Calu3 (cell line): Measurements from ENCODE around the gene SKAP2. TPM values are rescaled to one million over a fixed set of nuclear protein-coding genes. Genes with fewer than 3 reads are reported as not detected.

Source experiments
- Bru-seq: library from RNA; stranded (reverse); fragments of 400-500 nt; gene quantifications from one replicate; lab custom pipeline; 2021; lab: Mats Ljungman, UMichigan
- BruChase-seq, 2 experiments: library from RNA; stranded (reverse); fragments of 400-500 nt; gene quantifications; one replicate each; lab custom pipeline; 2021; lab: Mats Ljungman, UMichigan
- BruUV-seq: library from RNA; stranded (reverse); fragments of 400-500 nt; replicated peaks from 2 replicates; lab custom pipeline; 2021; lab: Mats Ljungman, UMichigan
- CTCF ChIA-PET: fragments of 300-600 bp; sonication (Branson Sonifier 250); formaldehyde crosslinking; loops from one replicate; lab custom pipeline; 2022; ENCODE audit warnings: antibody characterized with exemption; lab: Charles Lee
- DNase-seq: peaks from one replicate; pipeline ENCODE4 v3.0.0; 2022
- H3K27ac Mint-ChIP-seq: one replicate; pipeline ENCODE4 v1.8.0; 2022; ENCODE audit warnings: mixed read lengths; ENCODE audit not compliant: unreplicated experiment
- H3K27me3 Mint-ChIP-seq: one replicate; pipeline ENCODE4 v1.8.0; 2022; ENCODE audit warnings: mixed read lengths; ENCODE audit not compliant: unreplicated experiment
- H3K36me3 Mint-ChIP-seq: one replicate; pipeline ENCODE4 v1.8.0; 2022; ENCODE audit warnings: mild to moderate bottlenecking, moderate library complexity, mixed read lengths; ENCODE audit not compliant: insufficient read depth, unreplicated experiment
- H3K4me1 Mint-ChIP-seq: one replicate; pipeline ENCODE4 v1.8.0; 2022; ENCODE audit warnings: mild to moderate bottlenecking, low read depth, mixed read lengths; ENCODE audit not compliant: unreplicated experiment
- H3K4me3 Mint-ChIP-seq: one replicate; pipeline ENCODE4 v1.8.0; 2022; ENCODE audit warnings: mild to moderate bottlenecking, low read depth, moderate library complexity, mixed read lengths; ENCODE audit not compliant: unreplicated experiment
- H3K9me3 Mint-ChIP-seq: one replicate; pipeline ENCODE4 v1.8.0; 2022; ENCODE audit warnings: low read depth, mixed read lengths; ENCODE audit not compliant: unreplicated experiment
- CTCF ChIP-seq: fragments of 200-600 bp; IDR thresholded peaks from one replicate; pipeline ENCODE4 v1.8.0; 2022; ENCODE audit warnings: antibody characterized with exemption; ENCODE audit not compliant: unreplicated experiment
- intact Hi-C: fragments of 100-400 bp; cut with micrococcal nuclease; formaldehyde crosslinking; loops from one replicate; pipeline ENCODE4 v1.10.0; 2022; ENCODE audit not compliant: unreplicated experiment
- long read RNA-seq: library from polyadenylated mRNA; stranded (forward); transcript quantifications from one replicate; pipeline ENCODE4 v2.0.0, GENCODE V29; 2022
- total RNA-seq: library from RNA; stranded (reverse); gene quantifications from 2 replicates; pipeline ENCODE4 v1.2.3, GENCODE V29; 2022

SKAP2 gene
- total RNA-seq = 68.1 and 83.1 TPM in 2 replicates
- Bru-seq, nascent RNA = percentile 84 among the genes with signal in this experiment
- percentile 78 among the genes with signal in this experiment for BruChase-seq, experiment 1, labeled RNA remaining after a 6-hour chase
- percentile 77 among the genes with signal in this experiment for BruChase-seq, experiment 2, labeled RNA remaining after a 2-hour chase
- long read RNA-seq, transcript SKAP2-201 (13 exons, 3,998 nt) = major isoform, 105 of 128 reads
- long read RNA-seq, partial matches to known transcripts = 4 of 128 reads
- long read RNA-seq, other reads (novel, unspliced or antisense) = 19 of 128 reads

- Mint-ChIP-seq H3K27me3 (no peaks in the 10 kb centered on the region), H3K27ac (peak within 1 kb of the TSS; percentile 95), H3K9me3 (no peaks in the 10 kb centered on the region), H3K36me3 (peaks cover 25% of the 10 kb centered on the region), H3K4me1 (peaks cover 23% of the 10 kb centered on the region), H3K4me3 (peak within 1 kb of the TSS; percentile 94)
- no peak for TF ChIP-seq CTCF
- no TSS peak for BruUV-seq
- DNase-seq = peak; percentile 100
- intact Hi-C loops = loop anchor here (5.0 kb wide), 2 partner anchors 103 to 168 kb away; no protein-coding TSS in a partner anchor
- CTCF ChIA-PET = interaction anchor here (0.7 to 2.5 kb wide), 5 partner anchors 8 to 296 kb away, joined by 3 to 7 read pairs (median 3); no protein-coding TSS in a partner anchor
Measured at GRCh38 chr7:26864309-26865093, at the start of gene SKAP2. Gene SKAP2 (minus strand): TSS chr7:26864590. CDS start chr7:26864429, 161 bp downstream.

- Mint-ChIP-seq H3K27me3 (no peaks in the 10 kb centered on the region), H3K9me3 (no peaks in the 10 kb centered on the region), H3K4me3 (no peak overlapping the region), H3K4me1 (peaks cover 39% of the 10 kb centered on the region), H3K36me3 (no peaks in the 10 kb centered on the region), H3K27ac (no peak overlapping the region)
- CTCF ChIA-PET = no interaction called here
- no peak for DNase-seq
- BruUV-seq = no TSS peak
- intact Hi-C loops = no loop called here
- no peak for TF ChIP-seq CTCF
Measured at GRCh38 chr7:26912933-26913536, 48.6 kb upstream of the SKAP2 start.

- Mint-ChIP-seq H3K4me1 (peaks cover 32% of the 10 kb centered on the region), H3K36me3 (no peaks in the 10 kb centered on the region), H3K27me3 (no peaks in the 10 kb centered on the region), H3K9me3 (no peaks in the 10 kb centered on the region), H3K27ac (no peak overlapping the region), H3K4me3 (no peak overlapping the region)
- no peak for DNase-seq
- no TSS peak for BruUV-seq
- intact Hi-C loops = no loop called here
- TF ChIP-seq CTCF = no peak
- CTCF ChIA-PET = no interaction called here
Measured at GRCh38 chr7:26912338-26912737, 47.9 kb upstream of the SKAP2 start.

- BruUV-seq = no TSS peak
- CTCF ChIA-PET = no interaction called here
- Mint-ChIP-seq H3K27ac (peak overlapping the region; percentile 4), H3K4me3 (no peak overlapping the region), H3K4me1 (peaks cover 22% of the 10 kb centered on the region), H3K9me3 (no peaks in the 10 kb centered on the region), H3K36me3 (no peaks in the 10 kb centered on the region), H3K27me3 (no peaks in the 10 kb centered on the region)
- DNase-seq = peak; percentile 74
- no peak for TF ChIP-seq CTCF
- intact Hi-C loops = no loop called here
Measured at GRCh38 chr7:26910221-26910620, 45.8 kb upstream of the SKAP2 start.
